Heart left ventricle (tissue), 13 donors: ENCODE results near the gene REELD1.

Source experiments
- POLR2A ChIP-seq, 2 donors: fragments of 450-650 bp; IDR thresholded peaks; one replicate each; pipeline ENCODE4 v1.6.1; 2017; ENCODE audit warnings: antibody characterized with exemption in 2 of 2, mild to moderate bottlenecking in 2 of 2, moderate library complexity in 2 of 2
- TF ChIP-seq, protein P1 (sequence below), 12 donors: fragments of 200-600 bp; sonication (generic) in 4 of 12; IDR thresholded peaks; one replicate each; pipeline versions ENCODE4 v1.5.0 to v1.8.0; 2018 to 2022; ENCODE audit warnings: antibody characterized with exemption in 12 of 12, mild to moderate bottlenecking in 5 of 12
- donor health status: ischemic (EF 13 %, LVEDD 7.1; RV severe dilation, severe dysfunction).
- donor health status: DM: no; HTN: yes; CAD: no.
- donor health status: DM: no; HTN: no; CAD: no.
- donor health status: ischemic (EF 25% LVEDD 6.9; RV normal size, moderate dysfunction).
- donor health status: ischemic (EF 25% LVEDD 5.7; RV mildly dilated, moderate dysfunction).
- donor health status: ischemic (EF 35%, LVEDD 5.7; RV mildly dilated, moderate dysfunction).
- donor health status: nonischemic (EF 11% LVEDD 7.7; RV severe dilation, severe dysfunction).
- donor health status: DM: yes; HTN: yes; CAD: no.
- donor health status: PGD.
- donor health status: ischemic (EF 29% LVEDD 5.4; RV normal size, mild dysfunction).
- donor health status: nonischemic (EF 23%, LVEDD 6.1; RV moderate dilation, normal function).

GRCh38 chr4:146178126-146178525 is 36.2 kb upstream of the REELD1 start:
- TF ChIP-seq, protein P1, sequence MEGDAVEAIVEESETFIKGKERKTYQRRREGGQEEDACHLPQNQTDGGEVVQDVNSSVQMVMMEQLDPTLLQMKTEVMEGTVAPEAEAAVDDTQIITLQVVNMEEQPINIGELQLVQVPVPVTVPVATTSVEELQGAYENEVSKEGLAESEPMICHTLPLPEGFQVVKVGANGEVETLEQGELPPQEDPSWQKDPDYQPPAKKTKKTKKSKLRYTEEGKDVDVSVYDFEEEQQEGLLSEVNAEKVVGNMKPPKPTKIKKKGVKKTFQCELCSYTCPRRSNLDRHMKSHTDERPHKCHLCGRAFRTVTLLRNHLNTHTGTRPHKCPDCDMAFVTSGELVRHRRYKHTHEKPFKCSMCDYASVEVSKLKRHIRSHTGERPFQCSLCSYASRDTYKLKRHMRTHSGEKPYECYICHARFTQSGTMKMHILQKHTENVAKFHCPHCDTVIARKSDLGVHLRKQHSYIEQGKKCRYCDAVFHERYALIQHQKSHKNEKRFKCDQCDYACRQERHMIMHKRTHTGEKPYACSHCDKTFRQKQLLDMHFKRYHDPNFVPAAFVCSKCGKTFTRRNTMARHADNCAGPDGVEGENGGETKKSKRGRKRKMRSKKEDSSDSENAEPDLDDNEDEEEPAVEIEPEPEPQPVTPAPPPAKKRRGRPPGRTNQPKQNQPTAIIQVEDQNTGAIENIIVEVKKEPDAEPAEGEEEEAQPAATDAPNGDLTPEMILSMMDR (IDR thresholded peaks at IDR 0.05): no peak
- TF ChIP-seq POLR2A (IDR thresholded peaks at IDR 0.05): no peak
